ENCODE results near the gene ASL.
"Not testable (repeated sequence)": the region's sequence is repeated elsewhere in the genome, so short reads cannot be mapped to it uniquely, and the experiment has no call there.

The ASL gene
- total RNA-seq: 13.1 reads per million, percentile 37 among the genes with 10 or more reads in this experiment

- peak; percentile 77 for DNase-seq
Measured at GRCh38 chr7:66075590-66076461, at the start of gene ASL. ASL (plus strand) TSS chr7:66075819; CDS start chr7:66076082, 263 bp downstream.

- DNase-seq: not testable (repeated sequence)
Measured at GRCh38 chr7:66028342-66028741, 47.3 kb upstream of the ASL start.

- DNase-seq: no peak
Measured at GRCh38 chr7:66033471-66034385, 41.9 kb upstream of the ASL start.

- not testable (repeated sequence) for DNase-seq
Measured at GRCh38 chr7:66034436-66035010, 41.1 kb upstream of the ASL start.

- no peak for DNase-seq
Measured at GRCh38 chr7:66036382-66036781, 39.2 kb upstream of the ASL start.

DNA sequence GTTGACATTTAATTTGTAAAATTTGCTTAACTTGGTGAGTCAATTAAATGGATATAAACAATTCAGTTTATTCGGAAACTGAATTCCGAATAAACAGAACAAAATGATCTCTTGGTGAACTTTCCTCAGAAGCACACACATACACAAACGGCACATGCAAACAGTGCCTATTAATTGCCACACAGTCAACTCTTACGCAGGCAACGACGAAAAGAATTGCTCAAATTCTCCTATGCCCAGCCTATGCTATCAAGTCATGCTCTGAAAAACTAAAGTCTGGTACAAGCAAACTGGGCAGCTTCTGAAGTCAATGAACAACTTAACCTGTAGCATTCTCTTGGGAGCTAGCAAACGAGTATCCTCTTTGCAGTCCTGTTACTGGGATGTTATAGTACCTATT, 38.8 kb upstream of the ASL start:
- no peak for DNase-seq

DNA sequence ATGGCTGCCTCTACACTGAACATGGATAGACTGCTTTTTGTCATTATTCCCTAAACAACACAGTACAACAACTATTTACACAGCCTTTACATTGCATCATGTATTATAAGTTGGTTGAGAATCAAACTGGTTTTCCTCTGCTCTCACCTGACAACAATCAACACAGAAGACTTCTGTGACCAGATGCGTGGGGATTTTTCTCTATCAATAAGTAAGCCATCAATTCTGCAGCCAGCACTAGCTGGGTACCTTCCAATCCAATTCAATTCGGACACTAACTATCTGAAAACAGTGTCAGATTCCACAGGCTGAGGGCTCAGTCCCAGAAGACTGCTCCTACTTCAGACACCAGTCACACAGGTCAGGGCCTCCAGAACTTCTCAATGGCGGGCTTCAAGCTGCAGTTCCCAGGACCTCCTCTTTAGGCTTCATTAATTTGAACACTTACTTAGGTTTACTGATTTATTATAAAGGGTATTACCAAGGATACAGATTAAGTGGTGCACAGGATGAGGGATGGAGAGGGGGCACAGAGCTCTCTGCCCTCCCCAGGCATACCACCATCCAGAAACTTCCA, 36.4 kb upstream of the ASL start:
- no peak for DNase-seq

DNA sequence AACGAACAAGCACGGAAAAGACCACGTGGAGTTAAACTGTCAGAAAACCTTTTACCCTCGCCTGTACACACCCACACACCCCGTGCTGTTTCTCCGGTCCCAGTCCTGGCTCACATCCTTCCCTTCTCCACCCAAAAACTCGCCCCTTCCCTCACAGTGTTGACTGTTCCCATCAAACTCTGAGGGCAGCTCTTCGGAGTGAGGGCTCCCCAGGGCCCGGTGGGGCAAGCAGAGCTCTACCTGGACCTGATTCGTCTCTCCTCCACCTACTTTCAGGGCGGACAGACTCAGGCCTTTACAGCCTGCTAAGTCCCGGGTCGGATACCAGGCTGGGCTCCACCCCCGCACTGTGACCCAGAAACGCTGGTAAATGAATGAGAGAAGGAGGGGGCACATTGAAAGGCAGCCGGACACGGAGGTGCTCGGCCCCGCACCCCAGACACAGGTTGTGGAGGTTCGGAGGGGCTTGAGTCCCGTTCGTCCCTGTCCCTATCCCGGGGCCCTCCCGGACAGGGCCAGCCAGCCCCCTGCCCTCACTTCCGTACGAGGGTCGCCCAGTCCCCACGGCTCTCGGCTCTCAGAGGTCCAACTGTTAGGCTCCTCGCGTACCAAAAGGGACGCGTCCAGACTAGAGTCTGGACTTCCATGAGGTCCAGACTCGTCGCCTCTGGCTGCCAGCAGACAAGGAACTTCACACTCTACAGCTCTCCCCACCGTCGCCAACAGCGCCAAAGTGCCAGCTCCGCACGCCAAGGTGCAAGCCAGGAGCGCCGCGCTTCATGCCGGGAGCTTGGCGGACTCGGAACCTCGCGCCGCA, 31.7 kb upstream of the ASL start:
- no peak for DNase-seq

GRCh38 chr7:66044498-66044854, 31.1 kb upstream of the ASL start:
- not testable (repeated sequence) for DNase-seq

- DNase-seq: no peak
Measured at GRCh38 chr7:66047426-66047825, 28.2 kb upstream of the ASL start.

GRCh38 chr7:66049886-66050285, 25.7 kb upstream of the ASL start:
- DNase-seq: not testable (repeated sequence)

DNA sequence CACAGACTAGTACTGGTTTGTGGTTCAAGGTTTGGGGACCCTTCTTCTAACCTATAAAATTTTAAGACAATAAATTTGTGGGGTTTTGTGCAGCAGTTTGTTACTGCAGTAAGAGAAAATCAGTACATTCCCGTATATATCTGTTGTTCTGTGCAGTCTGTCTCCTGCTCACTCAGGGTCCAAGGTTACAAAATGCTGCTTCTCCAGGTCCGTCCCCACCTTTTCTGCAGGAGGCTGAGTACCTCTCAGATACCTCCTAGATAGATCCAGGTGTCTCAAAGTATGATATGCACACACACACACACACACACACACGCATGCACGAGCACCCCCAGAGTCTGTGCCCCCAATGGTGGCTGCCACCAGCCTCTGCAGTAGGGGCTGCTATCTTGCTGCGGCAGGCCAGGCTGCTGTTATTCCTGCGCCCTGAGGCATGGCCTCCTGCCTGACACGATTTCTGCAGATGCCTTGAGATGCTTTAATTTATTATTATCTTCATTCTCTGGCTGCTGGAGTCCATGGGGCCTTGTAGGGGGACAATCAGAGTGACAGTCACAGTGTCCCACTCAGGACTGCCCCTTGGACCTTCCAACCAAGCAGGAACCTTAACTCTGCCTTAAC, 25.2 kb upstream of the ASL start:
- DNase-seq: no peak

DNA sequence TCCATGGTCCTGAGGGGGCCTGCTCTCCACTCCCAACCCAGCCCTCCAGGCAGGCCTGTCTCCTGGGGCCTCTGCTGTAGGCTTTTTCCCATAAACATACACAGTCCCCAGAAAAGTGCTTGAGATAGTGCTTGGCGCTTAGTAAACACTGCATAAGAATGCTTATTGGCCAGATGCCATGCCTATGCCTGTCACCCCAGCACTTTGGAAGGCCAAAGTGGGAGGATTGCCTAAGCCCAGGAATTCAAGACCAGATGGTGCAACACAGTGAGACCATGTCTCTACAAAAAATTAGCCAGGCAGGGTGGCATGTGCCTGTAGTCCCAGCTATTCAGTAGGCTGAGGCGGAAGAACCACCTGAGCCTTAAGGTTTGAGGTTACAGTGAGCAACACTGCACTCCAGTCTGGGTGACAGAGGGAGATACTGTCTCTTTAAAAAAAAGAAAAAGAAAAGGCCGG, 24.6 kb upstream of the ASL start:
- DNase-seq: no peak

DNA sequence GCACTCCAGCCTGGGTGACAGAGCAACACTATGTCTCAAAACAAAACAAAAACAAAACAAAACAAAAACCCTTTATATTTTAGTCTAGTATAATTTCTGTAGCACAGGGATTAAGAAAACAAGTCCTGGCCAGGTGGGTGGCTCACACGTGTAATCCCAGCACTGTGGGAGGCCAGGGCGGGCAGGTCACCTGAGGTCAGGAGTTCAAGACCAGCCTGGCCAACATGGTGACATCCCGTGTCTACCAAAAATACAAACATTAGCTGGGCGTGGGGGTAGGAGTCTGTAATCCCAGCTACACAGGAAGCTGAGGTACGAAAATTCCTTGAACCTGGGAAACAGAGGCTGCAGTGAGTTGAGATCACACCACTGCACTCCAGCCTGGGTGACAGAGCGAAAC, 23.2 kb upstream of the ASL start:
- no peak for DNase-seq

DNA sequence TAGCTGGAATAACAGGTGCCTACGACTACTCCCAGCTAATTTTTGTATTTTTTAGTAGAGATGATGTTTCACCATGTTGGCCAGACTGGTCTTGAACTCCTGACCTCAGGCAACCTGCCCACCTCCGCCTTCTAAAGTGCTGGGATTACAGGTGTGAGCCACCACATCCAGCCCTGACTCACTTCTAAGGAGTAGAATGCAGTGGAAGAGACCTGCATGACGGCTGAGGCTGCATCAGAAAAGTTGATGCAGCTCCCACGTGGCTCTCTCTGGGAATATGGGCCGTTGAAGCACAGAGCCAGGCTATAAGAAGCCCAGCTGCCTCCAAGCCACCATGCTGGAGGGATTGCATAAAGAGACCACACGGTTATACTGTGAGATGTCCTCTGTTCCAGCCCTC, 21.6 kb upstream of the ASL start:
- no peak for DNase-seq

DNA sequence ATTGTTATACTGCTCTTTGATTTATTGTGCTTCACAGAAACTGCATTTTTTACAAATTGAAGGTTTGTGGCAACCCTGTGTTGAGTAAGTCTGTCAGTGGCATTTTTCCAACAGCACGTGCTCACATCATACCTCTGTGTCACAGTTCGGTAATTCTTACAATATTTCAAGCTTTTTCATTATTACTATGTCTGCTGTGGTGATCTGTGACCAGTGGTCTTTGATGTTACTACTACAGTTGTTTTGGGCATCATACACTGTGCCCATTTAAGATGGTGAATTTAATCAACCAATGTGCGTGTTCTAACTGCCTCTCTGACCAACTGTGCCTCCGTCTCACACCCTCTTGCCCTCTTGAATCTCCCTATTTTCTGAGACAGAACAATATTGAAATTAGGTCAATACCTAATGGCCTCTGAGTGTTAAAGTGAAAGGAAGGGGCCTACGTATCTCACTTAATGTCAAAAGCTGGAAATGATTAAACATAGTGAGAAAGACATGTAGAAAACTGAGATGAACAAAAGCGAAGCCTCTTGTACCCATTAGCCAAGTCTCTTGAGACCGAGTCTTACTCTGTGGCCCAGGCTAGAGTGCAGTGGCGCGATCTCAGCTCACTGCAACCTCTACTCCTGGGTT, 20.2 kb upstream of the ASL start:
- no peak for DNase-seq

DNA sequence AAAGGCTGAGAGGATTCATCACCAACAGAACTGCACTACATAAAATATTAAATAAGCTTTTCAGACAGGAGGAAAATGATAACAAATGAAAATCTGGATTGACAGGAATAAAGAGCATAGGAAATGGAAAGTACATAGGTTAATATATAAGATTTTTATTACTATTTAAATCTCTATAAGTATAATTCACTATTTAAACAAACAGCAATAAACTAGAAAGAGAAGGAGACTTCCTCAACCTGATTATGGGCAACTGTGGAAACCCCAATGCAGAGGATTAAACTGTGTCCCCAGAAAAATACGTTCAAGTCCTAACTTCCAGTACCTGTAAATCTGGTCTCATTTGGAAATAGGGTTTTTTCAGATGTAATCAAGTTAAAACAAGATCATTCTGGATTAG, 14.8 kb upstream of the ASL start:
- no peak for DNase-seq

DNA sequence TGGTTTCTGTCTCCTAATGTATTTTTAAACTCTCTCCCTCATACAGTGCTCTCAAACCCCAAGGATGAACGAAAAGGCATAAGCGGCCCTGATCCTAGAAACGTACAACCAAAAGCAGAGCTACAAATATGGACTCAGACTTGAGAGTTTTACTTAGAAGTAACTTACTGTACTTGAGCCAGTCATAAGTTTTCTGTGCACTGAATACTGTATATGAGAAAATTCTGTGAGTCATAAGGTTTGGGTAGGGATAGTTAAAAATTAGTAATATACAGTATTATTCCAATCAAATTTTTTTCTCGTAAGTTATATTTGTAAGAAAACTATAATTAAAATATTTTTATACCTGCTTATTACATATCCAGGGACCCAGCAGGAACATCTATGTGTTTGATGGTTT, 5.9 kb upstream of the ASL start:
- DNase-seq: no peak

- DNase-seq: no peak
Measured at GRCh38 chr7:66070222-66070621, 5.4 kb upstream of the ASL start.

DNA sequence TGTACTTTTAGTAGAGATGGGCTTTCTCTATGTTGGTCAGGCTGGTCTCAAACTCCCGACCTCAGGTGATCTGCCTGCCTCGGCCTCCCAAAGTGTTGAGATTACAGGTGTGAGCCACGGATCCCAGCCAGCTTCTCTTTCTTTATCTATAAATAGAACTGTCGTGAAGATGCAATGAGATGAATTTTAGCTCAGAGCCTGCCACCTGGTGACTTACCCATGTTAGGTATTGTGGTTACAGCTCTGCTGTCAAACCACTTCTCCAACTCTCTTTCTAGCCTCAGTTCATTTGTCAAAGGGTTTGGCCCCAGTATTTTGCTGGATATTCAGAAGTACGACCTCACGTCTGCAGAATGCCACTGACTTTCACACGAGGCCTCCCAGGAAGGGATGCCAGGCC, 3.4 kb upstream of the ASL start:
- not testable (repeated sequence) for DNase-seq

All from effector CD4-positive, alpha-beta T cell (primary cell).